Astrocyte (in vitro differentiated cells and primary cell): Measurements from ENCODE around the gene LRIG1. TPM values are rescaled to one million over a fixed set of nuclear protein-coding genes. Genes with fewer than 3 reads are reported as not detected.

Experiments used
- DNase-seq: peaks from one replicate; pipeline ENCODE4 v3.0.0-alpha.2; 2010; ENCODE audit warnings: low read depth
- FAIRE-seq: peaks from 2 replicates; lab custom pipeline; 2011; peaks lifted over from hg19 to GRCh38; lab: Jason Lieb, UNC
- H2AFZ ChIP-seq: 2 replicates; pipeline ENCODE4 v1.6.0; 2012; ENCODE audit warnings: low read depth, low read length, inconsistent platforms
- H3K27ac ChIP-seq: 2 replicates; pipeline ENCODE4 v1.5.1; 2011; ENCODE audit warnings: low read depth, low read length, inconsistent platforms
- H3K27me3 ChIP-seq: 2 replicates; pipeline ENCODE4 v1.6.0; 2011; ENCODE audit warnings: low read length, inconsistent platforms; ENCODE audit not compliant: insufficient read depth
- H3K36me3 ChIP-seq: 2 replicates; pipeline ENCODE4 v1.5.1; 2011; ENCODE audit warnings: low read length, inconsistent platforms; ENCODE audit not compliant: insufficient read depth
- H3K4me1 ChIP-seq: 2 replicates; pipeline ENCODE4 v1.5.1; 2011; ENCODE audit warnings: low read length, inconsistent platforms; ENCODE audit not compliant: insufficient read depth
- H3K4me2 ChIP-seq: 2 replicates; pipeline ENCODE4 v1.6.0; 2012; ENCODE audit warnings: low read length, inconsistent platforms
- H3K4me3 ChIP-seq: 2 replicates; pipeline ENCODE4 v1.5.1; 2011; ENCODE audit warnings: low read depth, mild to moderate bottlenecking, low read length, inconsistent platforms; ENCODE audit not compliant: insufficient read depth
- H3K79me2 ChIP-seq: 2 replicates; pipeline ENCODE4 v1.6.0; 2012; ENCODE audit warnings: mild to moderate bottlenecking, low read length, inconsistent platforms; ENCODE audit not compliant: insufficient read depth
- H3K9ac ChIP-seq: 2 replicates; pipeline ENCODE4 v1.6.0; 2012; ENCODE audit warnings: mild to moderate bottlenecking, low read length, inconsistent platforms
- H3K9me3 ChIP-seq: 2 replicates; pipeline ENCODE4 v1.5.1; 2012; ENCODE audit warnings: low read depth, mild to moderate bottlenecking, low read length, inconsistent platforms; ENCODE audit not compliant: insufficient read depth
- H4K20me1 ChIP-seq: 2 replicates; pipeline ENCODE4 v1.6.0; 2012; ENCODE audit warnings: low read length, inconsistent platforms; ENCODE audit not compliant: insufficient read depth
- H3K27ac Mint-ChIP-seq: one replicate; pipeline ENCODE4 v1.8.0; 2021; ENCODE audit warnings: mild to moderate bottlenecking, mixed read lengths; ENCODE audit not compliant: unreplicated experiment
- H3K27me3 Mint-ChIP-seq: one replicate; pipeline ENCODE4 v1.8.0; 2021; ENCODE audit warnings: low read depth, mixed read lengths; ENCODE audit not compliant: unreplicated experiment
- H3K36me3 Mint-ChIP-seq: one replicate; pipeline ENCODE4 v1.8.0; 2021; ENCODE audit warnings: low read depth, mixed read lengths; ENCODE audit not compliant: unreplicated experiment
- H3K4me1 Mint-ChIP-seq: one replicate; pipeline ENCODE4 v1.8.0; 2021; ENCODE audit warnings: low read depth, mixed read lengths; ENCODE audit not compliant: unreplicated experiment
- H3K4me3 Mint-ChIP-seq: one replicate; pipeline ENCODE4 v1.8.0; 2021; ENCODE audit warnings: mild to moderate bottlenecking, moderate library complexity, mixed read lengths; ENCODE audit not compliant: unreplicated experiment
- H3K9me3 Mint-ChIP-seq: one replicate; pipeline ENCODE4 v1.8.0; 2021; ENCODE audit warnings: mild to moderate bottlenecking, mixed read lengths; ENCODE audit not compliant: unreplicated experiment
- CTCF ChIP-seq: IDR thresholded peaks from 2 replicates; pipeline ENCODE4 v1.5.1; 2011; ENCODE audit warnings: low read depth, mild to moderate bottlenecking, inconsistent platforms, low read length, moderate library complexity; ENCODE audit not compliant: insufficient read depth
- EZH2 ChIP-seq: IDR thresholded peaks from 2 replicates; pipeline ENCODE4 v1.6.1; 2012; ENCODE audit warnings: mild to moderate bottlenecking, low read length, inconsistent platforms; ENCODE audit not compliant: insufficient read depth
- total RNA-seq: library from RNA; stranded (reverse); gene quantifications from 2 replicates; pipeline ENCODE4 v1.2.1, GENCODE V29; 2021

LRIG1 gene
- total RNA-seq, 1 donor from 2014 or later = 39.7 TPM

GRCh38 chr3:66452303-66453011, 48.4 kb downstream of the LRIG1 start:
- H3K27ac ChIP-seq = no peak overlapping the region
- peaks cover 4% of the 10 kb centered on the region for H4K20me1 ChIP-seq
- no peaks in the 10 kb centered on the region for H3K79me2 ChIP-seq
- FAIRE-seq (no peak), DNase-seq (no peak)
- Mint-ChIP-seq H3K36me3 (peaks cover 18% of the 10 kb centered on the region), H3K4me3 (no peak overlapping the region), H3K9me3 (no peaks in the 10 kb centered on the region), H3K27me3 (no peaks in the 10 kb centered on the region), H3K4me1 (peaks cover 17% of the 10 kb centered on the region), H3K27ac (no peak overlapping the region)
- H3K4me2 ChIP-seq = no peak overlapping the region
- H3K4me3 ChIP-seq = no peak overlapping the region
- H3K4me1 ChIP-seq = peaks cover 12% of the 10 kb centered on the region
- no peaks in the 10 kb centered on the region for H3K27me3 ChIP-seq
- no peaks in the 10 kb centered on the region for H3K9me3 ChIP-seq
- no peak overlapping the region for H2AFZ ChIP-seq
- TF ChIP-seq EZH2 (no peak), CTCF (no peak)
- H3K36me3 ChIP-seq = no peaks in the 10 kb centered on the region
- H3K9ac ChIP-seq = no peak overlapping the region

DNA sequence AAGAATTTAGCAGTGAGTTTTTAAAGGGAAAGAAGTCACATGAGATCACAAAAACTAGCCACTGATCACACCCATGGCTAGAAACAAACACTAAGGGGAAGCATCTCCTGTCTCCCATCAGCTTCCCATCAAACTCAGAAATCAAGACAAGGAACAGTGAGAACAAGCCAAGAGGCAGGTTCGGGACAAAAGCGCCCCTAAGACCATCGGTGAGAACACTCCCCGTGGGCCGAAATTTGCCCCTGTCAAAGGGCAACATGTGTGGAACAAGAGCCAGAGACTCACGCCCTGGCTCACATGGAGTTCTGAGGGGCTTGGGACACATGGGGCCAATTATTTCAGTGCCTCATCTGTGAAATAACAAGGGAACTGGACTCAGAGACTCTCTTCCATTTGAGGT, 49.1 kb downstream of the LRIG1 start:
- no peak overlapping the region for H3K27ac Mint-ChIP-seq
- H3K79me2 ChIP-seq = no peaks in the 10 kb centered on the region
- peaks cover 15% of the 10 kb centered on the region for H3K36me3 Mint-ChIP-seq
- no peak overlapping the region for H3K4me3 Mint-ChIP-seq
- no peak overlapping the region for H2AFZ ChIP-seq
- H3K4me2 ChIP-seq = no peak overlapping the region
- no peak overlapping the region for H3K27ac ChIP-seq
- H3K27me3 ChIP-seq = no peaks in the 10 kb centered on the region
- peaks cover 12% of the 10 kb centered on the region for H3K4me1 ChIP-seq
- FAIRE-seq (no peak), DNase-seq (no peak)
- no peaks in the 10 kb centered on the region for H3K9me3 ChIP-seq
- no peak overlapping the region for H3K4me3 ChIP-seq
- no peaks in the 10 kb centered on the region for H3K27me3 Mint-ChIP-seq
- H3K9me3 Mint-ChIP-seq = no peaks in the 10 kb centered on the region
- no peak overlapping the region for H3K9ac ChIP-seq
- H4K20me1 ChIP-seq = peaks cover 4% of the 10 kb centered on the region
- TF ChIP-seq EZH2 (no peak), CTCF (no peak)
- peaks cover 11% of the 10 kb centered on the region for H3K4me1 Mint-ChIP-seq
- H3K36me3 ChIP-seq = no peaks in the 10 kb centered on the region

GRCh38 chr3:66450390-66451022, 50.3 kb downstream of the LRIG1 start:
- peaks cover 4% of the 10 kb centered on the region for H4K20me1 ChIP-seq
- peak overlapping the region; percentile 51 for H3K4me2 ChIP-seq
- peaks cover 13% of the 10 kb centered on the region for H3K36me3 Mint-ChIP-seq
- no peaks in the 10 kb centered on the region for H3K36me3 ChIP-seq
- H3K79me2 ChIP-seq = no peaks in the 10 kb centered on the region
- FAIRE-seq (no peak), DNase-seq (peak; percentile 76)
- no peak overlapping the region for H3K27ac Mint-ChIP-seq
- TF ChIP-seq EZH2 = no peak
- TF ChIP-seq CTCF = no peak
- no peak overlapping the region for H3K9ac ChIP-seq
- H3K27ac ChIP-seq = no peak overlapping the region
- H3K4me3 Mint-ChIP-seq = no peak overlapping the region
- no peaks in the 10 kb centered on the region for H3K27me3 Mint-ChIP-seq
- no peak overlapping the region for H3K4me3 ChIP-seq
- no peaks in the 10 kb centered on the region for H3K9me3 Mint-ChIP-seq
- no peak overlapping the region for H2AFZ ChIP-seq
- peaks cover 11% of the 10 kb centered on the region for H3K4me1 Mint-ChIP-seq
- no peaks in the 10 kb centered on the region for H3K27me3 ChIP-seq
- H3K4me1 ChIP-seq = peaks cover 12% of the 10 kb centered on the region
- H3K9me3 ChIP-seq = no peaks in the 10 kb centered on the region
